Skeletal muscle cell (primary cell): Measurements from ENCODE around the gene TAS2R1.

Source experiments
- DNase-seq: peaks from one replicate; pipeline ENCODE4 v3.0.0-alpha.2; 2010; ENCODE audit warnings: low read depth
- H3K4me3 ChIP-seq: 2 replicates; pipeline ENCODE4 v1.5.1; 2011; ENCODE audit warnings: low read depth, mild to moderate bottlenecking, control low read depth, low read length, moderate library complexity

TAS2R1 gene

GRCh38 chr5:9596171-9596780 is 33.9 kb downstream of the TAS2R1 start:
- DNase-seq, result no peak
- H3K4me3 ChIP-seq, result no peak overlapping the region

DNA sequence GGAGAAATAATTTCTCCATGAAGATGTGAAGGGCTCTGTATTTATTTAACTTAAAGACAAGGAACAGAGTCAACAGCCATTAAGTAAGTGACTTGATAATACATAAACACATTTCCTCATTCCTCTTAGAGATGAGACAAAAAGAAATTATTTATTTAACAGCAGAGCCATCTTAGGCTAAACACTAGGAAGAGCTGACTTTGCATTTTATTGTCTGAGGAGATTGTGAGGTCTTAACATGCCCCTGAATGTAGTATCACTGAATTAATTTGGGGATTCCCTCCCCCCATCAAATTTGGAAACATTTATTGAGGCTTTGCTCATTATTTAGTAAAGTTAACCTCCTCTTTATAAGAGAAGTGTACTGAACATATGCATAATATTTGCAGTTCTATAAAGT is 35.2 kb downstream of the TAS2R1 start:
- H3K4me3 ChIP-seq, result no peak overlapping the region
- no peak for DNase-seq

- DNase-seq, result no peak
- H3K4me3 ChIP-seq, result no peak overlapping the region
Measured at GRCh38 chr5:9589049-9589835, 40.9 kb downstream of the TAS2R1 start.

GRCh38 chr5:9588254-9588653 is 41.9 kb downstream of the TAS2R1 start:
- DNase-seq, result no peak

DNA sequence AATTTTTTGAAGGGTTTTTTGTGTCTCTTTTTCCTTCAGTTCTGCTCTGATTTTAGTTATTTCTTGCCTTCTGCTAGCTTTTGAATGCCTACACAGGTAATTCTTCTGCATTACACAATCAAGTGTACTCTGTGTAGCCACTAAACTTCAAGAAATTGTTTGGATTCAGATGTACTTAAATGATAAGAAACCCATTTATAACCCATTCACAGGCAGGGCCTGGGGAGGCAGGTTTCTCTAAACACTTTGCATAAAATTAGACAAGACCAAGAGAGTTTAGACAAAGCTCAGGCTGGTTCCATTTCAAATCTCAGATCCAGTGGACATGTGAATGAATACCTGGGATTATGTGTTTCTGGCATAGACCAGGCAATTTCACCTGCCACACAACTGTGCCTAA is 43.0 kb downstream of the TAS2R1 start:
- H3K4me3 ChIP-seq, result no peak overlapping the region
- DNase-seq, result no peak

More at GRCh38 chr5:9588254-9588653, 41.9 kb downstream of the TAS2R1 start:
- no peak overlapping the region for H3K4me3 ChIP-seq

GRCh38 chr5:9582406-9582805 is 47.7 kb downstream of the TAS2R1 start:
- H3K4me3 ChIP-seq, result no peak overlapping the region
- DNase-seq, result no peak
